Tibial nerve (tissue), 3 donors: ENCODE measurements around the gene CD79A.

ENCODE experiments used
- CTCF ChIP-seq, 5 experiments: fragments of 200-600 bp in 3 of 5; fragments of 450-650 bp in 2 of 5; sonication (generic) in 3 of 5; IDR thresholded peaks; one replicate each; pipeline ENCODE4 v1.5.1; 2016 to 2019; ENCODE audit warnings: antibody characterized with exemption in 5 of 5, mild to moderate bottlenecking in 3 of 5, moderate library complexity in 2 of 5
- POLR2A ChIP-seq, 2 donors: fragments of 450-650 bp; IDR thresholded peaks; one replicate each; pipeline ENCODE4 v1.6.1; 2017; ENCODE audit warnings: antibody characterized with exemption in 2 of 2, mild to moderate bottlenecking in 2 of 2, moderate library complexity in 2 of 2

- no peak for TF ChIP-seq CTCF (IDR thresholded peaks at IDR 0.05)
- no peak for TF ChIP-seq POLR2A (IDR thresholded peaks at IDR 0.05)
Observed at GRCh38 chr19:41906916-41907680, 30.0 kb downstream of the CD79A start.
